HepG2 (cell line): Measurements from ENCODE around the gene RNASE4. TPM values are rescaled to one million over a fixed set of nuclear protein-coding genes. Genes with fewer than 3 reads are reported as not detected.

Experiments
- CHD2 ChIP-seq: IDR thresholded peaks from 2 replicates; pipeline ENCODE4 v1.6.1; 2011; ENCODE audit warnings: low read depth, low read length, improper control_type of control experiment
- DNMT1 ChIP-seq: sonication (generic); formaldehyde crosslinking; IDR thresholded peaks from 2 replicates; pipeline ENCODE4 v1.5.1; 2020; ENCODE audit warnings: mild to moderate bottlenecking, missing genetic modification reagents
- JARID2 ChIP-seq: sonication (generic); formaldehyde crosslinking; IDR thresholded peaks from 2 replicates; pipeline ENCODE4 v1.8.1; 2023; ENCODE audit warnings: missing genetic modification reagents, inconsistent platforms; ENCODE audit not compliant: insufficient replicate concordance
- KAT8 ChIP-seq: IDR thresholded peaks from 2 replicates; pipeline ENCODE4 v1.6.1; 2016; ENCODE audit warnings: missing genetic modification reagents, missing compliant biosample characterization
- MIER2 ChIP-seq: IDR thresholded peaks from 2 replicates; pipeline ENCODE4 v1.6.1; 2016; ENCODE audit warnings: missing biosample characterization, missing genetic modification reagents
- PRPF4 ChIP-seq: fragments of 200-400 bp; formaldehyde crosslinking; IDR thresholded peaks from 2 replicates; pipeline ENCODE4 v1.6.1; 2016; ENCODE audit warnings: low read length, low read depth; ENCODE audit not compliant: poor library complexity, severe bottlenecking
- SAFB2 ChIP-seq: sonication (generic); formaldehyde crosslinking; IDR thresholded peaks from 2 replicates; pipeline ENCODE4 v1.5.1; 2020; ENCODE audit warnings: missing genetic modification reagents, low read depth, mild to moderate bottlenecking, borderline replicate concordance
- SOX5 ChIP-seq: IDR thresholded peaks from 2 replicates; pipeline ENCODE4 v1.6.1; 2016; ENCODE audit warnings: borderline replicate concordance
- THAP11 ChIP-seq: IDR thresholded peaks from 2 replicates; pipeline ENCODE4 v1.6.1; 2016; ENCODE audit warnings: missing biosample characterization, missing genetic modification reagents
- ZNF292 ChIP-seq: sonication (generic); formaldehyde crosslinking; IDR thresholded peaks from 2 replicates; pipeline ENCODE4 v1.8.1; 2022; ENCODE audit warnings: mild to moderate bottlenecking, low read depth, missing genetic modification reagents, borderline replicate concordance
- ZNF646 ChIP-seq: sonication (generic); formaldehyde crosslinking; IDR thresholded peaks from 2 replicates; pipeline ENCODE4 v1.9.0; 2021; ENCODE audit warnings: mild to moderate bottlenecking, missing genetic modification reagents
- ZNF841 ChIP-seq: sonication (generic); formaldehyde crosslinking; IDR thresholded peaks from 2 replicates; pipeline ENCODE4 v1.8.1; 2023; ENCODE audit warnings: missing genetic modification reagents, borderline replicate concordance
- polyA plus RNA-seq, 8 experiments: library from polyadenylated mRNA; depleted of rRNA in 3 of 8; stranded (reverse) in 7 of 8; unstranded in 1 of 8; fragments of >200 nt; fragmentation: Illumina TruSeq in 4 of 8; extraction: Trizol in 4 of 8; gene quantifications; 2 replicates each; pipeline versions ENCODE4 v1.2.1 to v1.2.3, GENCODE V29; 2011 to 2016; ENCODE audit warnings: low read depth in 4 of 8, missing spikeins in 1 of 8, mixed read lengths in 1 of 8; ENCODE audit not compliant: insufficient read depth in 1 of 8
- total RNA-seq, 5 experiments: library from RNA; depleted of rRNA; stranded (reverse); fragments of >200 nt; fragmentation: Illumina TruSeq; extraction: Trizol; gene quantifications; 2 replicates each; pipeline ENCODE4 v1.2.3, GENCODE V29; 2016; ENCODE audit warnings: low read depth in 1 of 5
- TF ChIP-seq, protein P1 (sequence below): sonication (generic); formaldehyde crosslinking; conservative IDR thresholded peaks from 2 replicates; pipeline ENCODE4 v1.4.0; 2020; ENCODE audit warnings: missing genetic modification reagents
- TF ChIP-seq, protein P2 (sequence below): sonication (generic); formaldehyde crosslinking; IDR thresholded peaks from 2 replicates; pipeline ENCODE4 v1.4.0; 2020; ENCODE audit warnings: missing genetic modification reagents
- TF ChIP-seq, protein P3 (sequence below): IDR thresholded peaks from 2 replicates; pipeline ENCODE4 v1.6.1; 2018; ENCODE audit warnings: missing genetic modification reagents, mild to moderate bottlenecking, missing compliant biosample characterization

Gene RNASE4
- total and polyA plus RNA-seq, 2 of the 13 experiments (the other 11 are each of a cell fraction or from before 2014, with no cell fraction given): 109 to 983 TPM

GRCh38 chr14:20681348-20682126, 2.8 kb upstream of the RNASE4 start (continued):
- TF ChIP-seq CHD2 (no peak), KAT8 (CRISPR knock-in tag) (peak; percentile 81), ZNF292 (CRISPR knock-in tag) (peak; percentile 69; the same call in 1 of the 2 replicates), MIER2 (CRISPR knock-in tag) (peak; percentile 56; the same call in 1 of the 2 replicates), PRPF4 (peak; percentile 49), THAP11 (peak; percentile 71; the same call in 1 of the 2 replicates), SAFB2 (CRISPR knock-in tag) (no peak), ZNF646 (CRISPR knock-in tag) (no peak), ZNF841 (no peak), SOX5 (CRISPR knock-in tag) (peak; percentile 53), JARID2 (CRISPR knock-in tag) (no peak), DNMT1 (CRISPR knock-in tag) (no peak)
- TF ChIP-seq, protein P1, sequence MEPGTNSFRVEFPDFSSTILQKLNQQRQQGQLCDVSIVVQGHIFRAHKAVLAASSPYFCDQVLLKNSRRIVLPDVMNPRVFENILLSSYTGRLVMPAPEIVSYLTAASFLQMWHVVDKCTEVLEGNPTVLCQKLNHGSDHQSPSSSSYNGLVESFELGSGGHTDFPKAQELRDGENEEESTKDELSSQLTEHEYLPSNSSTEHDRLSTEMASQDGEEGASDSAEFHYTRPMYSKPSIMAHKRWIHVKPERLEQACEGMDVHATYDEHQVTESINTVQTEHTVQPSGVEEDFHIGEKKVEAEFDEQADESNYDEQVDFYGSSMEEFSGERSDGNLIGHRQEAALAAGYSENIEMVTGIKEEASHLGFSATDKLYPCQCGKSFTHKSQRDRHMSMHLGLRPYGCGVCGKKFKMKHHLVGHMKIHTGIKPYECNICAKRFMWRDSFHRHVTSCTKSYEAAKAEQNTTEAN: no peak; the same call in 1 of the 2 replicates
- TF ChIP-seq, protein P2, sequence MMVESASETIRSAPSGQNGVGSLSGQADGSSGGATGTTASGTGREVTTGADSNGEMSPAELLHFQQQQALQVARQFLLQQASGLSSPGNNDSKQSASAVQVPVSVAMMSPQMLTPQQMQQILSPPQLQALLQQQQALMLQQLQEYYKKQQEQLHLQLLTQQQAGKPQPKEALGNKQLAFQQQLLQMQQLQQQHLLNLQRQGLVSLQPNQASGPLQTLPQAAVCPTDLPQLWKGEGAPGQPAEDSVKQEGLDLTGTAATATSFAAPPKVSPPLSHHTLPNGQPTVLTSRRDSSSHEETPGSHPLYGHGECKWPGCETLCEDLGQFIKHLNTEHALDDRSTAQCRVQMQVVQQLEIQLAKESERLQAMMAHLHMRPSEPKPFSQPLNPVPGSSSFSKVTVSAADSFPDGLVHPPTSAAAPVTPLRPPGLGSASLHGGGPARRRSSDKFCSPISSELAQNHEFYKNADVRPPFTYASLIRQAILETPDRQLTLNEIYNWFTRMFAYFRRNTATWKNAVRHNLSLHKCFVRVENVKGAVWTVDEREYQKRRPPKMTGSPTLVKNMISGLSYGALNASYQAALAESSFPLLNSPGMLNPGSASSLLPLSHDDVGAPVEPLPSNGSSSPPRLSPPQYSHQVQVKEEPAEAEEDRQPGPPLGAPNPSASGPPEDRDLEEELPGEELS (CRISPR knock-in tag): peak; percentile 37; the same call in 1 of the 2 replicates
- TF ChIP-seq, protein P3, sequence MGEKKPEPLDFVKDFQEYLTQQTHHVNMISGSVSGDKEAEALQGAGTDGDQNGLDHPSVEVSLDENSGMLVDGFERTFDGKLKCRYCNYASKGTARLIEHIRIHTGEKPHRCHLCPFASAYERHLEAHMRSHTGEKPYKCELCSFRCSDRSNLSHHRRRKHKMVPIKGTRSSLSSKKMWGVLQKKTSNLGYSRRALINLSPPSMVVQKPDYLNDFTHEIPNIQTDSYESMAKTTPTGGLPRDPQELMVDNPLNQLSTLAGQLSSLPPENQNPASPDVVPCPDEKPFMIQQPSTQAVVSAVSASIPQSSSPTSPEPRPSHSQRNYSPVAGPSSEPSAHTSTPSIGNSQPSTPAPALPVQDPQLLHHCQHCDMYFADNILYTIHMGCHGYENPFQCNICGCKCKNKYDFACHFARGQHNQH (CRISPR knock-in tag): peak; percentile 76; the same call in 1 of the 2 replicates
